HG03135 (cell line): Measurements from ENCODE around the gene IGLL5.
"Not testable (repeated sequence)": the region's sequence is repeated elsewhere in the genome, so short reads cannot be mapped to it uniquely, and the experiment has no call there.

ENCODE experiments used
- ATAC-seq: cut with Tn5 transposase; IDR thresholded peaks from one replicate; pipeline ENCODE4 v1.9.1; 2021; ENCODE audit warnings: mild to moderate bottlenecking, moderate library complexity; ENCODE audit not compliant: unreplicated experiment

Gene IGLL5

GRCh38 chr22:22912135-22912987 lies 24.7 kb downstream of the IGLL5 start:
- no peak for ATAC-seq

- no peak for ATAC-seq
Observed at GRCh38 chr22:22912988-22913253, 25.3 kb downstream of the IGLL5 start.

DNA sequence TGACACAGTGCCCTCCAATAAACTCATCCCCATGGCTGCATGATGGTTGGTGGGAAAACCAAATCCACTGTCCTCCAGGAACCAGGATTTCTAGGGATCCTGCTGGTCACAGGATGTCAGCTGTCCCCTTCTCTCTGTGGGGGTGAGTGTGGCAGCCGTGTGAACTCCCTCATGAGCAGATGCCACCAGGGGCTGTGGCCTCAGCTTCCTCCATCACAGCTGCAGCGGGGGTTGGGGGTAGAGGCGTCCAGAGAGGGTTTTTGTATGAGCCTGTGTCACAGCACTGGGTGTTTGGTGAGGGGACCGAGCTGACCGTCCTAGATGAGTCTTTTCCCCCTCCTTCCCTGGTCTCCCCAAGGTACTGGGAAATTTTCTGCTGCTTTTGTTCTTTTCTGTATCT lies 26.4 kb downstream of the IGLL5 start:
- no peak for ATAC-seq

- no peak for ATAC-seq
Observed at GRCh38 chr22:22914726-22915669, 27.4 kb downstream of the IGLL5 start.

DNA sequence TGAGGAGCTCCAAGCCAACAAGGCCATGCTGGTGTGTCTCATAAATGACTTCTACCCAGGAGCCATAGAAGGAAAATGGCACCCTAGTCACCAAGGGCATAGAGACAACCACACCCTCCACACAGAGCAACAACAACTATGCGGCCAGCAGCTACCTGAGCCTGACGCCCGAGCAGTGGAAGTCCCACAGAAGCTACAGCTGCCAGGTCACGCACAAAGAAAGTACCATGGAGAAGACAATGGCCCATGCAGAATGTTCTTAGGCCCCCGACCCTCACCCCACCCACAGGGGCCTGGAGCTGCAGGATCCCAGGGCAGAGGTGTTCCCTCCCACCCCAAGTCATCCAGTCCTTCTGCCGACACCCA lies 28.0 kb downstream of the IGLL5 start:
- no peak for ATAC-seq

DNA sequence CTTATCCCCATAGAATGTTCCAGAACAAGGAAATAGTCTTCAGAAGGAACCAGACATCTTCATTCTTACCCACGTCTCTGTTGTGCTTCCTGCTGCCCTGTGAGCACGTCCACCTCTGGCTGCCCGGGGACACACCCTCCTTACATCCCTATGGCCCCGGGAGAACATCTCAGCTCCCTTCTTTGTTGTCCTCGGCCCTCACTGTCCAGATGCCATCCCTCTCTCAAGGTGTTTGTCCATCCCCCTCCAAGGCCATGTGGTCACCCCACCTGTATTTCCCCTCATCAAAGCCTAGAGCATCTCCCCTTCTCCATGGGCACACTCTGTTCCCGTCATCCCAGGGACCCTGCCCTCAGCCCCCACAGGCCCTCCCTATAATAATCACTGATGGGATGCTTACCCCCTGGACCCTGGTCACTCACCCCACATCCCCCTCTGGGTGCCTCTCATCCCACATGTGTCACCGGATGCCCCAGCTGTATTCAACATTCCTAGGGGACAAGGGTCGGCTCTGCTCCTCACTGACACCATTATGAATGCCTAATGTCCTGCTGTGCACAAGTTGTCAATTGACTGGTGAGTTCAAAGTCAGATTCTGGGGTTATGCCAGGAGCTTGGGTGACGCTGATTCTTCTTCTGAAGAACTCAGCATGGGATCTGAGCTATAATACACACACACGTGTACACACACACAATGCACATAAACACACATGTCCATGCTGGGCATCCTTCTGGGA lies 28.8 kb downstream of the IGLL5 start:
- ATAC-seq, result no peak

DNA sequence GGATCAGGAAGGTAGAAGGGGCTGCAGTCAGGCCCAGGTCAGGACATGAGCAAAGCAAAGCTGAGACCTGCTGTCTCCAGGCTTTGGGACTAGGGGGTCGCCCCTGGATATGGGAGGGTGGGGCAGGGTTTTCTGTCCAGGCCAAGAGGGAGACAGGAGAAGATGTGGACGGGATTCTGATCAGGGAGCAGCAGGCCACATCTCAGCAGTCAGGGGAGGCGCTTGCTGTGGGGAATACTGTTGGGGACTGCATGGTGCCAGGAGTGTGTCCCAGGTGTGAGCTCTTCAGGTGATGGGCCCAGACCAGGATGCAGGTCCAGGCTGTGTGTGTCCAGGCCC lies 29.3 kb downstream of the IGLL5 start:
- ATAC-seq, result no peak

GRCh38 chr22:22917377-22917776 lies 29.8 kb downstream of the IGLL5 start:
- no peak for ATAC-seq

DNA sequence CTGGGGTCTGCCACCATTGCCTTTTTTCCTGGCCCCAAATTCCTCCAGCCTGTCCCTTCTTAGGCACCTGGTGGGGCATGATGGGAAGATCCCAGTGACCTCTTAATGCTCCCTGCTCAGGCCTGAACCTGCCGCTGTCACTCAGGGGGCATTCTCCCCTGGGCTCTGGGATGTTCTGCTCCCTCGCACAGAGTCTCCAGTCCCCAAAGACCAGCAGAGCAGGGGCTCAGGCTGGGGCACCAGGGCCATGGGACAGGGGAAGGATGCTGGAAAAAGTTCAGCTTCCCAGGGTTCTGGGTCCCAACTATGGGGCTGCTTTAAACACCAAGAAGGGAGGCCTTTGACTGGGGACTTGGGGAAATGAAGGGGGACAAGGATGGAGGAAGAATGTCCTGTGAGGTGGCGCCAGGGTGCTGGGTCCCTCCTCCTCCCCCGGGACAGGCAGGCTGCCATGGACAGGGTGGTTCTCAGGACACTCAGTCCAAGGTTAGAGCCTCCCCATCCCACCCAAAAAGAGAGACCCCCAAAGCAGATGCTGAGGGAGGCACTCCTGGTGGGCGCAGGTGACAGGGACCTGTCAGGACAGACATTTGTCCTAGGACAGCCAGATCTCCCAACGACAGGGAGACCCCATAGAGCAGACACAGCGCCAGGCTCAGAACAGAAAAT lies 30.8 kb downstream of the IGLL5 start:
- ATAC-seq, result no peak

DNA sequence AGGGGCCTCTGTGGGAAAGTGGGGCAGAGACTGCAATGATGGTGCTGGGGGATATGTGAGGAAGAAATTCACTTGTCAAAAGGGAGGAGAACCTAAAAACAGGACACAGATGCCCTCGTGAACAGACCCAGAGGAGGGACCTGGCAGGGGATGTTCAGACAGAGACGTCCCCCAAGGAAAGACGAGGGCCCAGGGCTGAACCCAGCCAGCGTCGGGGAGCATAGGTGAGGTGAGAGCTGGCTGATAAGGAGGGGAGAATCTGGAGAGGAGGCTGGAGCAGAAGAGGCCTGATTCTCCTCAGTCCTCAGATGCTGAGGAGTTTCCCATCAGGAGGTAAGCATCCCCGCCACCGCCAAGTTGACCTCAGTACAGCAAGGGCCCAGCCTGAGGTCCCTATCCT lies 31.4 kb downstream of the IGLL5 start:
- no peak for ATAC-seq

DNA sequence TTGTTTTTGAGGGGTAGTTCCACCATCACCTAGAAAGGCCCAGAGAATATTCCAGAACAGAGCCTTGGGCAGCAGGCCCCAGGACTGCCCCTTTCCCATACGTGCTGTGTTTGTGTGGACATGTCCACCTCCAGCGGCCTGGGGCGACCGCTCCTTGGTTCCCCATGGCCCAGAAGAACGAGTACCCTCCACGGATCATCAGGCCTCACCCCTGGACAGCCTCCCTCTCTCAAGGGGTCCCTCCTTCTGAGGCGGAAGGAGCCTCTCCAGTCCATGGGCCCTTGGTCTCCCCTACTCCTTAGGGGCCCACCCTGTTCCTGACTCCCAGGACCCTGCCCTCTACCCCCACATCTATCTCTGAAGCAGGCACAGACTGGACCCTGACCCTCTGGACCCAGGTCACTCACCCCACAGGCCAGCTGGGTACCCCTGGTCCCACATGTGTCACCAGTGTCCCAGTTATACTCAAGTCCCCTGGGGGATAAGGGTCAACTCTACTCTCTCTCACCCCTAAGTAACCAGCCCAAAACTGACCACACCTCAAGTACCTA lies 32.6 kb downstream of the IGLL5 start:
- ATAC-seq, result no peak

DNA sequence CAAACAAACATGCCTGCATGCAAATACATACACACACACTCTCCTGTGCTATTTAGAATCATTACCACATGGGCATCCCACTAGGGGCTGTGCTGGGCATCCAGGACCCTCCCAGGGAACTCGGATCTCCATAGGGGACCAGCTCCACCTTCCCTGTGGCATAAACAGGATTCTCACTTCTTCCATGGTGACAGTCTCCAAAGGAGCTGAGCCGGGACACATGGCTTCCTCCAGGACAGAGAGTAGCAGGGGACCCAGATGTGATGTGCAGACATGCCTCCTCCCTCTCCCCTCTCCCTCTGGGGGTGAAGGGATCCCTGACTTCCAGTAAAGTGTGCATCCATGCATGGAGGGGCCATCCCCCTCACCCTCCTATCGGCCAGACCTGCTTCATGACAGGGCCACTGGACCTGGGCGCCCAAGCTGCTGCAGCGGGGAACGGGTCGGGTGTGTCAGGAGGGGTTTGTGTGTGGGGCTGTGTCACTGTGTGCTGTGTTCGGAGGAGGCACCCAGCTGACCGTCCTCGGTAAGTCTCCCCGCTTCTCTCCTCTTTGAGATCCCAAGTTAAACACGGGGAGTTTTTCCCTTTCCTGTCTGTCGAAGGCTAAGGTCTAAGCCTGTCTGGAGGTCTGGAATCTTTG lies 33.4 kb downstream of the IGLL5 start:
- ATAC-seq, result no peak

GRCh38 chr22:22921575-22921974 lies 34.0 kb downstream of the IGLL5 start:
- no peak for ATAC-seq

DNA sequence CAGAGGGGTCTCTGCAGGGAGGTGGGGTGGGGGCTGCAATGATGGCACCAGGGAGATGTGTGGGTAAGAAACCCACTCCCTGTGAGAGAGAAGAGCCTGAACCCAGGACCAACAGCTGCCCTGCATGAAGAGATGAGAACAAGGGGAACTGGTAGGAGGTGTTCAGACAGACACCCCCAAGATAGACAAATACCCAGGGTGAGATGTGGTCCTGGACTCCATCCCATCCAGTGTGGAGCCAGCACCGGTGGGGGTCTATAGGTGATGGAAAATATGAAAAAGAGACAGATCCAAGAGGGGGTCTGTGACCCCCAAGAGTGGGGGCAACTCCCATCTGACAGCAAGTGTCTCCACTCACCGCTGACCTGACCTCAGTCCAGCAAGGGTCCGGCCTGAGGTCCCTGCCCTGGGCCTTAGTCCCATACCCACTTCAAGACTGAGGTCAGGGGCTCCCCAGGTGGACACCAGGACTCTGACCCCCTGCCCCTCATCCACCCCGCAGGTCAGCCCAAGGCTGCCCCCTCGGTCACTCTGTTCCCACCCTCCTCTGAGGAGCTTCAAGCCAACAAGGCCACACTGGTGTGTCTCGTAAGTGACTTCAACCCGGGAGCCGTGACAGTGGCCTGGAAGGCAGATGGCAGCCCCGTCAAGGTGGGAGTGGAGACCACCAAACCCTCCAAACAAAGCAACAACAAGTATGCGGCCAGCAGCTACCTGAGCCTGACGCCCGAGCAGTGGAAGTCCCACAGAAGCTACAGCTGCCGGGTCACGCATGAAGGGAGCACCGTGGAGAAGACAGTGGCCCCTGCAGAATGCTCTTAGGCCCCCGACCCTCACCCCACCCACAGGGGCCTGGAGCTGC lies 34.7 kb downstream of the IGLL5 start:
- ATAC-seq, result not testable (repeated sequence)

GRCh38 chr22:22922954-22923319 lies 35.3 kb downstream of the IGLL5 start:
- no peak for ATAC-seq

GRCh38 chr22:22923379-22923778 lies 35.8 kb downstream of the IGLL5 start:
- no peak for ATAC-seq

- no peak for ATAC-seq
Observed at GRCh38 chr22:22923930-22924329, 36.3 kb downstream of the IGLL5 start.

DNA sequence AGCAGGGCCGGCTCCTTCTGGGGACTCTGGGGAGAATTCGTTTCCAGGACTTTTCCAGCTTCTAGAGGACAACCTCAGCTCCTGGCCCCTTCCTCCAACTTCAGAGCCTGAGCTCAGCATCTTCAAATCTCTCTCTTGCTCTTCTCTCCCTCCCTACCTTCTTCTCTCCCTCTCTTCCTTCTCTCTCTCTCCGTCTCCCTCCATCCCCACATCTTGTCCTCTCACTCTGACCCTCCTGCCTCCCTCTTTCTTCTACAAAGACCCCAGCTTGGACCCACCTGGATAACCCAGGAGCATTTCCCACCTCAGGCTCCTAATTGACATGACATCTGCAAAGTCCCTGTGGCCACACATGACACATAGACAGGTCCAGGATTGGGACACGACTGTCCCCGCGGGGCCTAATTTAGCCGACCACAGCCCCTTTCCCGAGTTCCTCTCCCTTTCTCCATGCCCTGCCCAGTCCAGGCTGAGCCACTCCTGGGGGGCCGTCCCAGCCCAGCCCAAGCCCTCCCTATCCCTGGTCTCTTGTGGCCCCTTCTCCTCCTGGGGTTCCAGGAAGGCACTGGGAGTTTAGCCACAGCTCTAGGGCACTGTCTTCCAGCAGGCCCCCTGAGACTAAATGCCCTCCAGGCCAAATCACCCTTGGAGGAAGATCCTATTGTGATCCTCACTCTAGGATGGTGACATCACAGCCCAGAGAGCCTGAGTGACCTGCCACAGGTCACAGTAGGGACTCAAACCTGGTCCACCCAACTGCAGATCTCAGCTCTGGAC lies 36.9 kb downstream of the IGLL5 start:
- no peak for ATAC-seq
